Kidney tubule cell (primary cell): ENCODE results near the gene SLC19A1.

Experiments
- DNase-seq: peaks from one replicate; pipeline ENCODE4 v3.0.0-alpha.2; 2018; ENCODE audit warnings: low spot score

The SLC19A1 gene

GRCh38 chr21:45545236-45545570, 3.0 kb upstream of the SLC19A1 start:
- no peak for DNase-seq

- no peak for DNase-seq
Measured at GRCh38 chr21:45544449-45545235, 2.4 kb upstream of the SLC19A1 start.

GRCh38 chr21:45543710-45544448, 1.6 kb upstream of the SLC19A1 start:
- DNase-seq, result no peak

GRCh38 chr21:45543371-45543709, 1.1 kb upstream of the SLC19A1 start:
- DNase-seq, result no peak

GRCh38 chr21:45542667-45543370, 579 bp upstream of the SLC19A1 start:
- DNase-seq, result no peak

GRCh38 chr21:45541221-45542039, 810 bp downstream of the SLC19A1 start:
- DNase-seq, result peak; percentile 67

GRCh38 chr21:45540601-45540970, 1.7 kb downstream of the SLC19A1 start:
- DNase-seq, result no peak

GRCh38 chr21:45539796-45540600, 2.2 kb downstream of the SLC19A1 start:
- no peak for DNase-seq

- DNase-seq, result no peak
Measured at GRCh38 chr21:45539046-45539795, 3.0 kb downstream of the SLC19A1 start.

- DNase-seq, result no peak
Measured at GRCh38 chr21:45538381-45539045, 3.7 kb downstream of the SLC19A1 start.

GRCh38 chr21:45537746-45538291, 4.4 kb downstream of the SLC19A1 start:
- no peak for DNase-seq

- DNase-seq, result no peak
Measured at GRCh38 chr21:45537111-45537745, 5.0 kb downstream of the SLC19A1 start.

- no peak for DNase-seq
Measured at GRCh38 chr21:45536301-45537081, 5.7 kb downstream of the SLC19A1 start.

GRCh38 chr21:45535341-45536081, 6.7 kb downstream of the SLC19A1 start:
- no peak for DNase-seq

- no peak for DNase-seq
Measured at GRCh38 chr21:45534636-45535331, 7.5 kb downstream of the SLC19A1 start.

- DNase-seq, result no peak
Measured at GRCh38 chr21:45533846-45534635, 8.2 kb downstream of the SLC19A1 start.
